Measurements from ENCODE around the gene MAP3K19.

GRCh38 chr2:134954065-134954464 is 93.2 kb downstream of the MAP3K19 start:
- TF ChIP-seq CTCF (IDR thresholded peaks at IDR 0.05; ENCODE audit: low read depth, low read length, poor library complexity, severe bottlenecking), result no peak
- no peak for TF ChIP-seq EZH2phosphoT487 (IDR thresholded peaks at IDR 0.05; ENCODE audit: borderline replicate concordance, low read length)

Measured in DOHH2 (cell line).